GM12873 (cell line): ENCODE results near the gene PHC2.

Experiments
- TF ChIP-seq, protein P1 (sequence below): IDR thresholded peaks from 2 replicates; pipeline ENCODE4 v1.5.1; 2012; ENCODE audit warnings: low read depth, mild to moderate bottlenecking, moderate library complexity, low read length, control low read depth; ENCODE audit not compliant: insufficient read depth; ENCODE audit errors: missing control alignments

The PHC2 gene

GRCh38 chr1:33393524-33393923 is 37.4 kb downstream of the PHC2 start:
- TF ChIP-seq, protein P1, sequence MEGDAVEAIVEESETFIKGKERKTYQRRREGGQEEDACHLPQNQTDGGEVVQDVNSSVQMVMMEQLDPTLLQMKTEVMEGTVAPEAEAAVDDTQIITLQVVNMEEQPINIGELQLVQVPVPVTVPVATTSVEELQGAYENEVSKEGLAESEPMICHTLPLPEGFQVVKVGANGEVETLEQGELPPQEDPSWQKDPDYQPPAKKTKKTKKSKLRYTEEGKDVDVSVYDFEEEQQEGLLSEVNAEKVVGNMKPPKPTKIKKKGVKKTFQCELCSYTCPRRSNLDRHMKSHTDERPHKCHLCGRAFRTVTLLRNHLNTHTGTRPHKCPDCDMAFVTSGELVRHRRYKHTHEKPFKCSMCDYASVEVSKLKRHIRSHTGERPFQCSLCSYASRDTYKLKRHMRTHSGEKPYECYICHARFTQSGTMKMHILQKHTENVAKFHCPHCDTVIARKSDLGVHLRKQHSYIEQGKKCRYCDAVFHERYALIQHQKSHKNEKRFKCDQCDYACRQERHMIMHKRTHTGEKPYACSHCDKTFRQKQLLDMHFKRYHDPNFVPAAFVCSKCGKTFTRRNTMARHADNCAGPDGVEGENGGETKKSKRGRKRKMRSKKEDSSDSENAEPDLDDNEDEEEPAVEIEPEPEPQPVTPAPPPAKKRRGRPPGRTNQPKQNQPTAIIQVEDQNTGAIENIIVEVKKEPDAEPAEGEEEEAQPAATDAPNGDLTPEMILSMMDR, result no peak

DNA sequence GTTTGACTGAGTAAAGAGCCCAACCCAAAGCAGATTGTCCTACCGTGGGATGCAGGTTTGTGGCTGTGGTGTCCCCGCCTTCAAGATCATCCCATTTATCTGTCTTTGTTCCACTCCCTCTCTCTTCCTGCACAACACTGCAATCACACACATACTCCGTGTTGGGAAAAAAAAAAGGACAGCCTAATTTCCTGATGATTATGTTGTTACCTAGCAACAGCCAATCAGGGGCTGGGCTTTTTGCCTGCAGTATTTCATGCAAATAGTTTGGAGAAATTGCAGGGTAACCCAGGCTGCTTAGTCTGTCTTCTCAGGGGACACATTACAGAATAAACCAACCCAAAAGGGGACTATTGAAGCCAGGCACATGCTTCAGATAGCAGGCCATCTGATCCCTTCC is 38.3 kb downstream of the PHC2 start:
- TF ChIP-seq, protein P1, result no peak

DNA sequence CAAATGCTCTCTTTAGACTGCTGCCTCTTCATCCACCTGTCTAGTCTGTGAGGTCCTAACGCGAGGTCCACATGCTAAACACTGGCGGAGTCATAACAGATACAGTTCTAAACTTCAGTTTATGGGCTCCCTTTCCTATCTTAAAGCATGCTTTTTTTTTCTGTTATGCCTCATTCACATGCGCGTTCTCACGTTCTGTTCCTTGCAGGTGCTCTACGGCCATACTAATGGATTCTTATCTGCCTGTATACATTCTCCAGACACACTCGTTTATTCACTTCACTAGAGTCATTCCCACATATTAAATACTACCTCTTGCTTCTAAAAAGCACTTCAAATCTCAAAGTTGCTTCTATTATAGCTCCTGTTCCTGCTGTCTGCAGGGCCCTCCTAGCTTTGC is 38.7 kb downstream of the PHC2 start:
- TF ChIP-seq, protein P1, result no peak

DNA sequence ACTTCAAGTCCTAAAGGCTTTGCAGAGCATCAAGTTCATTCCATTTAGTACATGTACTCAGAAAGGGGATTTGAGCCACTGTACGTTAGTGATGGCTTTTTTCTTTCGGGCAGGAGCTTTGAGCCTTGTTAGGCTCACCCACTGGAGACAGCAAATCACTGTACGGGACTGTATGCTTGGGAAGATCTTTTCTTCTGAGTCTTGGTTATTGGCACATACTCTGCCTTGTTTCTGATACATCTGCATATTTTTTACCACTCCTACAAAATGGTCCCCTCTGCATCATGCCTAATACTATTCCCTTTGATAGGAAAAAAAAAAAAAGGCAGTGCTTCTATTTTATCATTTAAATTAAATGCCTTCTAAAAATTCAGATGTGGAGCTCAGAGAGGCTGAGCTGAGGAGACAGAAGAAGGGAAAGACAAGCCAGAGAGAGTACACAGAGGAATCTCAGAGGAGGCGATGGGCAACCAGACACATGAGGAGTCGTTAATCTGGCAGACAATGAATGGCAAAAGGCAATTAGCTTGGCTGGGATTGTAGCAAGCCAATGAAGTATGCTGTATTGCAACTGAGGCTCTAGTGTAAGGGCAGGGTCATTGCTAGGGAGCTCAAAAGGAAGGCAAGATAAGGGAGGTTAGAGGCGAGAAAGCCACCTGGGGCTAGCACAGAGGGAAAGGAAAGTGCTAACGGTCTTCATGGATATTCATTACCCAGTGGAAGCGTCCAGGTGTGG is 39.4 kb downstream of the PHC2 start:
- TF ChIP-seq, protein P1, result no peak

- TF ChIP-seq, protein P1, result no peak
Measured at GRCh38 chr1:33390542-33390941, 40.4 kb downstream of the PHC2 start.

- TF ChIP-seq, protein P1, result no peak
Measured at GRCh38 chr1:33388805-33389771, 41.8 kb downstream of the PHC2 start.

- TF ChIP-seq, protein P1, result no peak
Measured at GRCh38 chr1:33387625-33388024, 43.3 kb downstream of the PHC2 start.
